ENCODE measurements around the gene PDGFD.

Gene PDGFD

DNA sequence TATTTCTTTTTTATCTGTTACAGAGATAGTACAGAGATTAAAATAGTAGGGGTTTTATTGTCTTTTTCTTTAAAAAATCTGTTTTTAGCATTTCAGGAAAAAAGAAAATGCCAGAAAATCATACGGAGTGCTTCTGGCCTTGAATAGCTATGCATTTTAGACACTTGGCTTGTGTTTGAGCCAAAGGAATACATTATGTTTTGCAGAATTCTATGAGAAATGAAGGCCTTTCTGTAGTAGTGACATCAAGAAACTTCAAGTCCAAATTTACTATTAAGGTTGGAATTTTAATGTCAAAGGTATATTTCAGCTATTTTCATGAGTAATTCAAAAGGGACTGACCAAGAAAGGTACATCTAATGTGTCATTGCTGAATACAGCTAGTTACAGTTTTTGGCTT lies 183.8 kb downstream of the PDGFD start:
- H3K27ac ChIP-seq (ENCODE audit: low read length), result no peak overlapping the region

DNA sequence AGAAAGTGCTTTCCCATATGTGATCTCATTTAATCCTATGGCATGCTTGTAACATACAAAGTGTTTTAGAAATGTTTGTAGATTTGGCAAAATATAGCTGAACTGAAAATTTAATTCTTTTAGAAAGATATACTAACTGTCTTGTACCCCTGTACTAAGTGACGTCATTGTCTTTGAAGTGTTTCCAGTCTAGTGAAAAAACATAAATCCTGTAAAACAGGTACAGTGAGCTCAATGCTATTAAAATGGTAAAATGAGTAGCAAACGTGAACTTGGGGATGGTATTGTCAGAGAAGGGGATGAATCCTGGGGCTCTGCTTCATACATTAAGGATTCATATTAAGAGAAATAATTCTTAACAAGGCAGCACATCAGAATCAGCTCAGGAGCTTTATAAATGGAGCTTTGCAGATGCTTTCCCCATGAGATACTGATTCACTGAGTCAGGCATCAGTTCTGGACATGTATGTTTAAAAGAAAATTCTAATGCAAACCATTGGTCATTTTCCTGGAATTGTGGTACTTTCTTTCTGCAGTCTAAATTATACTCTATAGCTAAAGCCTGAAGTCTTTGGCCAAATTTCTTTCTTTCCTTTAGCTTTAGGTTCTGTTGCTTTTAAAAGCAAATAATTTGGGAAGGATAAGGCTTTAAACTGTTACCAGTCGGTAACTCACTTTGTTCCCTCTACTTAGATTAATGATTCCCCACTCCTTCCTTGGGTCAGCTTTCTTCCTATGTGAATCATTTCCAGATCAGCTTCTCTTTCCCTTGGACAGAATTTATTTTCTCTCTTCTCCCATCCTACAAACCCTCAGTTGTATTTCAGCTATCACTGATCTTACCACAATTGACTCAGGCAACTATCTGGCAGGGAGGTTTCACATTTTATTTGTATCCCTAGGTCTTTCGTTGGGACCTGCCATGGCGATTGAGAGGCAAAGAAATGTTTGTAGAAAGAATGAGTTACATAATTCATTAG lies 185.0 kb downstream of the PDGFD start:
- Histone ChIP-seq H3K27ac (ENCODE audit: low read length) (no peak overlapping the region), H3K9me3 (ENCODE audit: control insufficient read depth in 2 of 2, low read length in 2 of 2) (no peaks in the 10 kb centered on the region), H3K27me3 (ENCODE audit: control insufficient read depth in 1 of 2, insufficient read depth in 2 of 2, low read length in 2 of 2) (no peaks in the 10 kb centered on the region), H3K9ac (ENCODE audit: low read length in 2 of 2) (no peak overlapping the region), H3K4me3 (ENCODE audit: low read length in 2 of 2) (no peak overlapping the region), H3K36me3 (ENCODE audit: control insufficient read depth in 2 of 2, insufficient read depth in 2 of 2, low read length in 2 of 2) (no peaks in the 10 kb centered on the region), H3K4me1 (ENCODE audit: control insufficient read depth, insufficient read depth, low read length) (no peaks in the 10 kb centered on the region)

More for the DNA sequence above, 183.8 kb downstream of the PDGFD start:
- Histone ChIP-seq H3K36me3 (ENCODE audit: control insufficient read depth in 2 of 2, insufficient read depth in 2 of 2, low read length in 2 of 2) (no peaks in the 10 kb centered on the region), H3K9me3 (ENCODE audit: control insufficient read depth in 2 of 2, low read length in 2 of 2) (no peaks in the 10 kb centered on the region), H3K27me3 (ENCODE audit: control insufficient read depth in 1 of 2, insufficient read depth in 2 of 2, low read length in 2 of 2) (no peaks in the 10 kb centered on the region), H3K4me3 (ENCODE audit: low read length in 2 of 2) (no peak overlapping the region), H3K4me1 (ENCODE audit: control insufficient read depth, insufficient read depth, low read length) (no peaks in the 10 kb centered on the region), H3K9ac (ENCODE audit: low read length in 2 of 2) (no peak overlapping the region)

DNA sequence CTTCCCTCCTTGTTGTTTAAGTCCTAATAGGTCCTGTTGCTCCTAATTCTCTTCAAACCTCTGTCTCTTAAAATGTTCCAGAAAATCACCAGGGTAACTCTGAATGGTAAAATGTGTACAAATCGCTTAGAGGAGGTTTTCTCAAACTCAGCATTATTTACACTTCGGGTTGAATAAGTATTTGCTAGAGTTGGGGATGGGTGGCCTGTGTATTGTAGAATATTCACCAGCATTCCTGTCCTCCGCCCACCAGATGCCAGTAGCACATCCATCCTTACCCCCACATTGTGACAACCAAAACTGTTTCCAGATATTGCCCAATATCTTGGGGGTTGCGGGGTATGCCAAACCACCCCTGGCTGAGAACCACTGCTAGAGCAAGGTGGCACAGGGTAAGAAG lies 191.9 kb downstream of the PDGFD start:
- Histone ChIP-seq H3K27ac (ENCODE audit: low read length) (no peak overlapping the region), H3K4me3 (ENCODE audit: low read length in 2 of 2) (no peak overlapping the region), H3K9me3 (ENCODE audit: control insufficient read depth in 2 of 2, low read length in 2 of 2) (no peaks in the 10 kb centered on the region), H3K27me3 (ENCODE audit: control insufficient read depth in 1 of 2, insufficient read depth in 2 of 2, low read length in 2 of 2) (no peaks in the 10 kb centered on the region), H3K4me1 (ENCODE audit: control insufficient read depth, insufficient read depth, low read length) (no peaks in the 10 kb centered on the region), H3K9ac (ENCODE audit: low read length in 2 of 2) (no peak overlapping the region), H3K36me3 (ENCODE audit: control insufficient read depth in 2 of 2, insufficient read depth in 2 of 2, low read length in 2 of 2) (no peaks in the 10 kb centered on the region)

DNA sequence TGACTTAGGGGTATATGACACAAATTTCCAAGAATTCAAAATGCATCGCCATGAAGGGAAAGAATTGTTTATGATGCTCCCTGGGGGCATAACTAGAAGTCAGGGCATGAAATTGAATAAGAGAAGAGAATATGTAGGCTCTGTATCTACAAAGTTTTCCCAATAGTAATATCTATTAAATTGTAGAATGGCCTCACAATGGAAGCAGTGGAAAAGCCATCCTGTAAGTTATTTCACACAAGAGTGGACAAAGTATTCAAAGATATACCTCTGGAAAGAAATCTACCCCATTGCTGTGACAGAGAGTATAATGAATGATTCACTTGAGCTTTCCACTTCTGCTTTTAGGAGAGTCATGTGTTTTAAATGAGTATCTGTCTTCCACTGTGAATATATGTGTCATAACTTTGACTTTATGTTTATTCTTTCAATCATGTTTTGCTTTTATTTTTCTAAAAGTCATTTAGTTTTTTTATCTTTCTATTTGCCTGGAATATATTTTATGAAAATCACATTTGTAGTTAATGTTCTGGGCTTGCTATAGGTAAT lies 193.2 kb downstream of the PDGFD start:
- Histone ChIP-seq H3K9ac (ENCODE audit: low read length in 2 of 2) (no peak overlapping the region), H3K4me3 (ENCODE audit: low read length in 2 of 2) (no peak overlapping the region), H3K4me1 (ENCODE audit: control insufficient read depth, insufficient read depth, low read length) (no peaks in the 10 kb centered on the region), H3K36me3 (ENCODE audit: control insufficient read depth in 2 of 2, insufficient read depth in 2 of 2, low read length in 2 of 2) (no peaks in the 10 kb centered on the region), H3K27me3 (ENCODE audit: control insufficient read depth in 1 of 2, insufficient read depth in 2 of 2, low read length in 2 of 2) (no peaks in the 10 kb centered on the region), H3K27ac (ENCODE audit: low read length) (no peak overlapping the region), H3K9me3 (ENCODE audit: control insufficient read depth in 2 of 2, low read length in 2 of 2) (no peaks in the 10 kb centered on the region)

DNA sequence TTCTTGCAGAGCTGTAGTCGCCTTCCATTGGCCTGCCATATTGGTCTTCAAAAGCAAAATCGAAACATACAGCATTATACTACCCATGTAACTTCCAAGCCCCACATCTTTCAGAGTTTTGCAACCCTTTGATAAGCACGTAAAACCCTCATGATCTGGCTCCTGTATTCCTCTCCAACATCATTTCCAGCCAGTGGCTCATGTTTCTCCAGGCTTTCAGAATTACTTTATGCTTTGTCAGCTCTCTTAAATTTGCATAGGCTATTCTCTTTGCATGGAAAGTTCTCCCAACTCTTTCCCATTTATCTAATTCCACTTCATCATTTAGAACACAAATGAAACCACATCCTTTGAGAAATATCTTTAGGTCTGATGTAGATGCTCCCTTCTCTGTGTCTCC lies 195.3 kb downstream of the PDGFD start:
- no peak overlapping the region for H3K9ac ChIP-seq (ENCODE audit: low read length in 2 of 2)

DNA sequence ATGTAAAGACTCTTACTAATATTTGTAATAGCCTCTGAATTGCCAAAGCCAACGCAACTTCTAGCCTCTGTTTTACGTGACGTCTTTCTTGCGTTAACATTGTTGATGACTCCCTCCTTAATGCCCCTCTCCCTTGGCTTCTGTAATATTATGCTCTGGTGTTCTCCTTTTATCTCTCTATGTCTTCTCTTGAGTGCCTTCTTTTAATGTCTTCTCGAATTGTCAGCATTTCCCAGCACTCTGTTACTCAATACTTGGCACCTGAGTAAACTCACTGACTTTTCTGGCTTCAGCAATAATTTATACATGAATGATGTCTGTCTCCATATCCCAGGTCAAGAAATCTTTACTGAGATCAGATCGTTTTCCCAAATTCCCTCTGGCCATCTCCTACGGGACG lies 196.0 kb downstream of the PDGFD start:
- Histone ChIP-seq H3K9me3 (ENCODE audit: control insufficient read depth in 2 of 2, low read length in 2 of 2) (no peaks in the 10 kb centered on the region), H3K27me3 (ENCODE audit: control insufficient read depth in 1 of 2, insufficient read depth in 2 of 2, low read length in 2 of 2) (no peaks in the 10 kb centered on the region), H3K36me3 (ENCODE audit: control insufficient read depth in 2 of 2, insufficient read depth in 2 of 2, low read length in 2 of 2) (no peaks in the 10 kb centered on the region), H3K27ac (ENCODE audit: low read length) (no peak overlapping the region), H3K4me1 (ENCODE audit: control insufficient read depth, insufficient read depth, low read length) (no peaks in the 10 kb centered on the region), H3K4me3 (ENCODE audit: low read length in 2 of 2) (no peak overlapping the region), H3K9ac (ENCODE audit: low read length in 2 of 2) (no peak overlapping the region)

More for the DNA sequence above, 195.3 kb downstream of the PDGFD start:
- Histone ChIP-seq H3K27ac (ENCODE audit: low read length) (no peak overlapping the region), H3K4me1 (ENCODE audit: control insufficient read depth, insufficient read depth, low read length) (no peaks in the 10 kb centered on the region), H3K9me3 (ENCODE audit: control insufficient read depth in 2 of 2, low read length in 2 of 2) (no peaks in the 10 kb centered on the region), H3K36me3 (ENCODE audit: control insufficient read depth in 2 of 2, insufficient read depth in 2 of 2, low read length in 2 of 2) (no peaks in the 10 kb centered on the region), H3K27me3 (ENCODE audit: control insufficient read depth in 1 of 2, insufficient read depth in 2 of 2, low read length in 2 of 2) (no peaks in the 10 kb centered on the region), H3K4me3 (ENCODE audit: low read length in 2 of 2) (no peak overlapping the region)

DNA sequence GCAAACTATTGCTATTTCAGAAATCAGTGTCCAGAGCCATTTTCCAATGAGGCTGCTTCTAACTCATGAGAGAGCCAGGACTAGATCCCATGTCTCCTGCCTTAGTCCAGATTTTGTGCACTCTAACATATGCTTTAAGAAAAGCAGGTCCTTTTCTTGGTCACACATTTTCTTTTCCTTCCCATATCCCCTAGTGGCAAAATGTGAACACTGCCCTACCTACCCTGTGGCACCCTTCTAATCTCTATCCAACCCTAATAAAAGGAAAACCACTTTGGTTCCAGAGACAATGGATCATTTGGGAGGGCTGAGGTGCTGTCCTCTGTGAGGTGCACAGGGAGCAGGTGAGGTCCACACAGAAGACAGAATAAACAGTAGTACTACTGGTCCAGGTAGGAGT lies 199.6 kb downstream of the PDGFD start:
- no peak overlapping the region for H3K27ac ChIP-seq (ENCODE audit: low read length)
- H3K4me1 ChIP-seq (ENCODE audit: control insufficient read depth, insufficient read depth, low read length), result no peaks in the 10 kb centered on the region
- no peak overlapping the region for H3K4me3 ChIP-seq (ENCODE audit: low read length in 2 of 2)
- no peaks in the 10 kb centered on the region for H3K27me3 ChIP-seq (ENCODE audit: control insufficient read depth in 1 of 2, insufficient read depth in 2 of 2, low read length in 2 of 2)
- H3K9me3 ChIP-seq (ENCODE audit: control insufficient read depth in 2 of 2, low read length in 2 of 2), result no peaks in the 10 kb centered on the region
- no peak overlapping the region for H3K9ac ChIP-seq (ENCODE audit: low read length in 2 of 2)
- no peaks in the 10 kb centered on the region for H3K36me3 ChIP-seq (ENCODE audit: control insufficient read depth in 2 of 2, insufficient read depth in 2 of 2, low read length in 2 of 2)

DNA sequence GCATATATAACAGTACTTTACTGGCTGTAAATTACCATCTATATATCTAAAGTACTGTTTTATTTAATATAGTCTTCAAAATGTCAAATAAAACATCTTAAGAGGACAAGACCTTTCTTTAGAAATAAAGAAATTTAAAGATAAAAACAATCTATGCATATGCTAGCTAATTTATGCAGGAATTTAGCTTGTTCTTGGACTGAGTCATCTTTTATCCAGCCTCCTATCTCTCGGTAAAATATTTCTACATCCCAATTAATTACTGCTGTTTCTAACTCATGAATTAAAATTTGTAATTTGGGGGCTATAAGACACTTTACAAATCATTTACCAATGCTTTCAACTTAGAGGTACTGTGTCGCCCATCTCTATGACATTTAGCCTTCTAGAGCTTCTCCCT lies 200.3 kb downstream of the PDGFD start:
- Histone ChIP-seq H3K27me3 (ENCODE audit: control insufficient read depth in 1 of 2, insufficient read depth in 2 of 2, low read length in 2 of 2) (no peaks in the 10 kb centered on the region), H3K4me3 (ENCODE audit: low read length in 2 of 2) (no peak overlapping the region), H3K4me1 (ENCODE audit: control insufficient read depth, insufficient read depth, low read length) (no peaks in the 10 kb centered on the region), H3K27ac (ENCODE audit: low read length) (no peak overlapping the region), H3K9ac (ENCODE audit: low read length in 2 of 2) (no peak overlapping the region), H3K36me3 (ENCODE audit: control insufficient read depth in 2 of 2, insufficient read depth in 2 of 2, low read length in 2 of 2) (no peaks in the 10 kb centered on the region), H3K9me3 (ENCODE audit: control insufficient read depth in 2 of 2, low read length in 2 of 2) (no peaks in the 10 kb centered on the region)

DNA sequence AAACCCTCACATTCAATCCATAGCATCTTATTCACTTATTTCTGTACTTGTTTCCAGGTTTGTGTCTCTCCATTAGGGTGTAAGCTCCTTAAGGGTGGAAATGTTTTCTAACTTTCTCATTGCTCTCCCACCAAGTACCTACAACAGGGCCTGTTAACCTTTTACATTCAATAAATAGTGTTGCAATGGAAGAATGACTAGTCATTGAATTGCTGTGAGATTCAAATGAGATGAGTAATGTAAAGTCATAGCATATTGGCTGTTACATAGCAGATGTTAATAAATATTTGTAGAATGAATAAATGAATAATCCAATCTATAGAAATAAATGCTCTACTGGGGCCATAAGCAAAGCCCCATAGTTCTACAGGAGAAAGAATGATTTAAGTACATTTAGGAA lies 202.9 kb downstream of the PDGFD start:
- H3K27me3 ChIP-seq (ENCODE audit: control insufficient read depth in 1 of 2, insufficient read depth in 2 of 2, low read length in 2 of 2), result no peaks in the 10 kb centered on the region

DNA sequence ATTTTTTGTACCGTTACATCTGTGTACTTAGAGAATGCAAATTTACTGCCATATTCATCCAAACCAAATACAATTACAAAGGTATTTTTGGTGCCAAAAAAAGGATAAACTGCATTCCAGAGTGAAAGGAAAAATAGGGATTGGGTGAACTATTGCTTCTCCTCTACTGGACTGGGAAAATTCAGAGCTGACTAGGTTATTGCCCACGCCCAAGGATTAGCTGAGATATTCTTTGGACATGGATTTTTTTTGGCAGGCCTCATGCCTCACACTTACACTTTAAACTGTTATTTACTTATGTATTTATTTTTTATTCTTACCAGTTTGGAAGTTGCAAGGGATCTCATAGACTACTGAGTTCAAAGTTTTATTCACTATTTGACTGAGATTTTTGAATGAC lies 203.8 kb downstream of the PDGFD start:
- Histone ChIP-seq H3K4me3 (ENCODE audit: low read length in 2 of 2) (no peak overlapping the region), H3K9ac (ENCODE audit: low read length in 2 of 2) (no peak overlapping the region), H3K4me1 (ENCODE audit: control insufficient read depth, insufficient read depth, low read length) (no peaks in the 10 kb centered on the region), H3K9me3 (ENCODE audit: control insufficient read depth in 2 of 2, low read length in 2 of 2) (no peaks in the 10 kb centered on the region), H3K27me3 (ENCODE audit: control insufficient read depth in 1 of 2, insufficient read depth in 2 of 2, low read length in 2 of 2) (no peaks in the 10 kb centered on the region), H3K36me3 (ENCODE audit: control insufficient read depth in 2 of 2, insufficient read depth in 2 of 2, low read length in 2 of 2) (no peaks in the 10 kb centered on the region), H3K27ac (ENCODE audit: low read length) (no peak overlapping the region)

More for the DNA sequence above, 202.9 kb downstream of the PDGFD start:
- no peak overlapping the region for H3K27ac ChIP-seq (ENCODE audit: low read length)
- no peak overlapping the region for H3K4me3 ChIP-seq (ENCODE audit: low read length in 2 of 2)
- no peaks in the 10 kb centered on the region for H3K9me3 ChIP-seq (ENCODE audit: control insufficient read depth in 2 of 2, low read length in 2 of 2)
- no peak overlapping the region for H3K9ac ChIP-seq (ENCODE audit: low read length in 2 of 2)
- no peaks in the 10 kb centered on the region for H3K4me1 ChIP-seq (ENCODE audit: control insufficient read depth, insufficient read depth, low read length)
- no peaks in the 10 kb centered on the region for H3K36me3 ChIP-seq (ENCODE audit: control insufficient read depth in 2 of 2, insufficient read depth in 2 of 2, low read length in 2 of 2)

Measured in stomach smooth muscle (tissue), 2 donors.